Measurements from ENCODE around the gene GRAMD1C. TPM values are rescaled to one million over a fixed set of nuclear protein-coding genes. Genes with fewer than 3 reads are reported as not detected.

The GRAMD1C gene
- total RNA-seq (1 to 10 TPM in 1 of 2 donors, under 1 TPM in 1; 0.08 to 1.2 TPM), total RNA-seq (1.2 to 3.4 reads per million in 2 donors)

DNA sequence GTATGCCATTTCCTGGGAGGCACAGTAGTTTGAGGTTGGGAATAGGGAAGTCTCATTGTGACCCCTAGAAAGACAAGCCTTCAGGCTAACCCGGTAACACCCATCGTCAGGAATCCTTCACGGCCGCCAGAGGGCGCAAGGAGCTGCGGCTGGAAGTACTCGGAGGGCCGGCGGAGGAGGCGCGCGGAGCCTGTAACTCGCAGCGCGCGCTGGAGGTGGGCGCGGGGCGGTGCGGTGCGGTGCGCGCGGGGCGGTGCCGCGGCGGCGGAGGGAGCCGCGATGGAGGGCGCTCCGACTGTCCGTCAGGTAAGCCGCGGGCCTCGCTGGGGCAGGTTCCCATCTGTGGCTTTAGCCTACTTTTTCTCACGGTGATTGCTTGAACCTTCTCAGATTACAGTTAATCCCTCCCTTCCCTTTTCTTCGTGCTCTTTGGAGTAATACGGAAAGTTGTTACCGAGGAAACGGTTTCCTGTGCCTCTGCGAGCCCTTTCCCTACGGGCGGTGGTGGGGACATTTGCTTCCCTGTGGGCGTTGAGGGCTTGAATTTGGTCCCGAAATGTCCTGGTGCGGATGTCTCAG lies at the start of gene GRAMD1C:
Gene GRAMD1C, plus strand, starts transcription at position 158 of the 579 bp plus-strand sequence. Its CDS starts 122 bp downstream, at position 280.
- ATAC-seq = peak; percentile 100
- H3K27me3 Mint-ChIP-seq = peaks cover 16% of the 10 kb centered on the region
- peak within 1 kb of the TSS; percentile 16 for H3K27ac Mint-ChIP-seq
- peak; percentile 76 to 85 (median 79) for DNase-seq
- H3K4me1 Mint-ChIP-seq = peaks cover 13% of the 10 kb centered on the region
- H3K36me3 Mint-ChIP-seq (ENCODE audit: low read depth) = no peaks in the 10 kb centered on the region
- peak within 1 kb of the TSS; percentile 85 for H3K4me3 Mint-ChIP-seq
- H3K9me3 ChIP-seq (ENCODE audit: control insufficient read depth, low read length, poor library complexity, severe bottlenecking) = no peaks in the 10 kb centered on the region

DNA sequence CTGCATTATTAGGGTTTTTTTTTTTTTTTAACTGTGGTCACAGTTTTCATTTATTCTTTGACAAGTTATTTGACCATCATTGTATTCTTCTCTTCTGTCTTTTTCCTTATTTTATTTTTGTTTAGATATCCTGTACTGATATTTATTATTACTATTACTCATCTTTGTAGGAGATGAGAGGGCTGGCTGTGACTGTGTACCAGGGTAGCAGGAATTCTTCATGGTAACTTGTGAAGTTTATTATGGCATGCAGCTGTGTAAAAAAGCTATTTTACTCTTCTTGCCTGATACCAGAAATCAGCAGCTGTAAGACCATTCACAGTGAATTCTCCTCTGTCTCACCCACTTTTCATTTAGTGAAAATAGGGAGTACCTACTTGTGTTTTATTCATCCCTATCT lies 47.2 kb upstream of the GRAMD1C start:
- no peaks in the 10 kb centered on the region for H3K27me3 Mint-ChIP-seq
- peaks cover 3% of the 10 kb centered on the region for H3K4me1 Mint-ChIP-seq
- no peak overlapping the region for H3K4me3 Mint-ChIP-seq
- peaks cover 6% of the 10 kb centered on the region for H3K36me3 Mint-ChIP-seq (ENCODE audit: low read depth)
- H3K27ac Mint-ChIP-seq = no peak overlapping the region
- H3K9me3 ChIP-seq (ENCODE audit: control insufficient read depth, low read length, poor library complexity, severe bottlenecking) = no peaks in the 10 kb centered on the region
- ATAC-seq (no peak), DNase-seq (no peak)

DNA sequence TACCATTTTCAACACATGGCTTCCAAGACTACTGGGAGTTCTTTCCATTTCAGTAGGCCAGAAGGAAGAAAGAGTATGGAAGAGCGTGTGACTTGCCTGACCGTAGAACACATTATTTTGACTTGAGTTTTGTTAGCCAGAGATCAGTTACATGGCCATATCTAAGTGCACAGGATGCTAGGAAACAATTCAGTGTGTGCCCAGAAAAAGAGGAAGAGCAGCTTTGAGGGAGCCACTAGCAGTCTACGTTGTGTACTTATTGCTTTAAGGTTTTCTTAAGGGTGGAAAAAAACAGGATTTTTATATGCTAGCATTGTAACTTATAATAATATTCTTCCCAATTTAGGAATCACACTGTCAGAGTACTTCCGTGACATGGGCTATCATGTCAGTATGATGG lies 44.1 kb upstream of the GRAMD1C start:
- Mint-ChIP-seq H3K4me1 (peaks cover 3% of the 10 kb centered on the region), H3K27ac (no peak overlapping the region), H3K4me3 (no peak overlapping the region), H3K36me3 (ENCODE audit: low read depth) (peaks cover 2% of the 10 kb centered on the region), H3K27me3 (no peaks in the 10 kb centered on the region)
- no peak for ATAC-seq
- H3K9me3 ChIP-seq (ENCODE audit: control insufficient read depth, low read length, poor library complexity, severe bottlenecking) = no peaks in the 10 kb centered on the region
- DNase-seq = no peak

GRCh38 chr3:113795693-113796092 lies 42.9 kb upstream of the GRAMD1C start:
- H3K27ac Mint-ChIP-seq = no peak overlapping the region

GRCh38 chr3:113802795-113803455 lies 35.7 kb upstream of the GRAMD1C start:
- Mint-ChIP-seq H3K4me3 (no peak overlapping the region), H3K4me1 (no peaks in the 10 kb centered on the region), H3K36me3 (ENCODE audit: low read depth) (peaks cover 4% of the 10 kb centered on the region), H3K27me3 (no peaks in the 10 kb centered on the region), H3K27ac (peak overlapping the region; percentile 41)
- no peaks in the 10 kb centered on the region for H3K9me3 ChIP-seq (ENCODE audit: control insufficient read depth, low read length, poor library complexity, severe bottlenecking)
- ATAC-seq (no peak), DNase-seq (no peak)

More at GRCh38 chr3:113795693-113796092, 42.9 kb upstream of the GRAMD1C start:
- H3K4me3 Mint-ChIP-seq = no peak overlapping the region
- DNase-seq (no peak), ATAC-seq (no peak)
- peaks cover 3% of the 10 kb centered on the region for H3K4me1 Mint-ChIP-seq
- H3K27me3 Mint-ChIP-seq = no peaks in the 10 kb centered on the region
- H3K36me3 Mint-ChIP-seq (ENCODE audit: low read depth) = peaks cover 2% of the 10 kb centered on the region
- no peaks in the 10 kb centered on the region for H3K9me3 ChIP-seq (ENCODE audit: control insufficient read depth, low read length, poor library complexity, severe bottlenecking)

DNA sequence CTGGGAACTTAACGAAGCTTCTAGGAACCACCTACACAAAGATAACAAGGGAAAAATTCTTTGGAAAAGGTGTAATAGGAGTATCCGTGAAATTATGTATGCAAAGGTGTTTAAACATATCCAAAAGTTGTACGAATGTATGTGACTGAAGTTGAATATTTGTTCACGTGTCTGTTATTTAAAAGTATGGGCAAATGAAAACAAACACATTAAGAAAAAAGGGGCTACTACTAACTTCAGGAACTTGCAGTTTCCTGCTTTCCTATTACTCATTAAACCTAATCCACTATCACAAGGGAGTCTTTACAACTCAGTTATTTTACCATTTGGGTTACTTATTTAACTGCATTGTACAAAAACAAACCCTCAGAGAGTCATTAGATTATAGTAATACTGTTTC lies 33.9 kb upstream of the GRAMD1C start:
- Mint-ChIP-seq H3K27me3 (no peaks in the 10 kb centered on the region), H3K36me3 (ENCODE audit: low read depth) (peaks cover 8% of the 10 kb centered on the region), H3K4me1 (no peaks in the 10 kb centered on the region), H3K4me3 (no peak overlapping the region), H3K27ac (no peak overlapping the region)
- DNase-seq (no peak), ATAC-seq (no peak)
- H3K9me3 ChIP-seq (ENCODE audit: control insufficient read depth, low read length, poor library complexity, severe bottlenecking) = no peaks in the 10 kb centered on the region

GRCh38 chr3:113805249-113805648 lies 33.3 kb upstream of the GRAMD1C start:
- no peaks in the 10 kb centered on the region for H3K9me3 ChIP-seq (ENCODE audit: control insufficient read depth, low read length, poor library complexity, severe bottlenecking)
- Mint-ChIP-seq H3K36me3 (ENCODE audit: low read depth) (peaks cover 8% of the 10 kb centered on the region), H3K27ac (no peak overlapping the region), H3K4me3 (no peak overlapping the region), H3K27me3 (no peaks in the 10 kb centered on the region), H3K4me1 (no peaks in the 10 kb centered on the region)
- ATAC-seq (no peak), DNase-seq (no peak)

DNA sequence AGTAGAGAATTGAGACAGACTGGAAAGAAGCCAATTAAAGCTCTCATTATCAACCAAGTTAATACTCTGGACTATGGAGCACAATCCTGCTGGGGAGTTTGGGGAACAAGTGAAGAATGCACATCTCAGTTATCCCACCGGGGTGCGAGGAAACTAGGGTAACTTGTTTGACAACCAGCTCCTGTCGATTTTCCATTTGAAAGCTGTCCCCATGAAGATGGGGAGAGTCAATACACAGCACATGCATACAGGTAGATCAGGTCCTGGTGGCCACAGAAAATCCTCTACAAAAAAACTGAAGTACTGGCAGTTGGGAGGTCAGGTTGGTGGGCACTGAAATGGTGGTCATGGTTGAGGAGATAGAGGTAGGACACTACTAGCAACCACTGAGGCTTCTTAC lies 25.7 kb upstream of the GRAMD1C start:
- Mint-ChIP-seq H3K36me3 (ENCODE audit: low read depth) (peaks cover 4% of the 10 kb centered on the region), H3K27me3 (no peaks in the 10 kb centered on the region), H3K27ac (no peak overlapping the region), H3K4me3 (no peak overlapping the region), H3K4me1 (no peaks in the 10 kb centered on the region)
- ATAC-seq = no peak
- H3K9me3 ChIP-seq (ENCODE audit: control insufficient read depth, low read length, poor library complexity, severe bottlenecking) = no peaks in the 10 kb centered on the region
- no peak for DNase-seq

- H3K4me3 Mint-ChIP-seq = no peak overlapping the region
- H3K9me3 ChIP-seq (ENCODE audit: control insufficient read depth, low read length, poor library complexity, severe bottlenecking) = no peaks in the 10 kb centered on the region
- peaks cover 5% of the 10 kb centered on the region for H3K27me3 Mint-ChIP-seq
- no peaks in the 10 kb centered on the region for H3K36me3 Mint-ChIP-seq (ENCODE audit: low read depth)
- DNase-seq (no peak), ATAC-seq (no peak)
- no peak overlapping the region for H3K27ac Mint-ChIP-seq
- no peaks in the 10 kb centered on the region for H3K4me1 Mint-ChIP-seq
Measured at GRCh38 chr3:113819866-113820265, 18.7 kb upstream of the GRAMD1C start.

- no peaks in the 10 kb centered on the region for H3K9me3 ChIP-seq (ENCODE audit: control insufficient read depth, low read length, poor library complexity, severe bottlenecking)
- Mint-ChIP-seq H3K4me3 (no peak overlapping the region), H3K27ac (no peak overlapping the region), H3K27me3 (peaks cover 6% of the 10 kb centered on the region), H3K36me3 (ENCODE audit: low read depth) (no peaks in the 10 kb centered on the region), H3K4me1 (no peaks in the 10 kb centered on the region)
- ATAC-seq (no peak), DNase-seq (no peak)
Measured at GRCh38 chr3:113825090-113825489, 13.5 kb upstream of the GRAMD1C start.

- Mint-ChIP-seq H3K27ac (no peak overlapping the region), H3K36me3 (ENCODE audit: low read depth) (no peaks in the 10 kb centered on the region), H3K4me3 (no peak overlapping the region)
Measured at GRCh38 chr3:113828600-113828999, 10.0 kb upstream of the GRAMD1C start.

DNA sequence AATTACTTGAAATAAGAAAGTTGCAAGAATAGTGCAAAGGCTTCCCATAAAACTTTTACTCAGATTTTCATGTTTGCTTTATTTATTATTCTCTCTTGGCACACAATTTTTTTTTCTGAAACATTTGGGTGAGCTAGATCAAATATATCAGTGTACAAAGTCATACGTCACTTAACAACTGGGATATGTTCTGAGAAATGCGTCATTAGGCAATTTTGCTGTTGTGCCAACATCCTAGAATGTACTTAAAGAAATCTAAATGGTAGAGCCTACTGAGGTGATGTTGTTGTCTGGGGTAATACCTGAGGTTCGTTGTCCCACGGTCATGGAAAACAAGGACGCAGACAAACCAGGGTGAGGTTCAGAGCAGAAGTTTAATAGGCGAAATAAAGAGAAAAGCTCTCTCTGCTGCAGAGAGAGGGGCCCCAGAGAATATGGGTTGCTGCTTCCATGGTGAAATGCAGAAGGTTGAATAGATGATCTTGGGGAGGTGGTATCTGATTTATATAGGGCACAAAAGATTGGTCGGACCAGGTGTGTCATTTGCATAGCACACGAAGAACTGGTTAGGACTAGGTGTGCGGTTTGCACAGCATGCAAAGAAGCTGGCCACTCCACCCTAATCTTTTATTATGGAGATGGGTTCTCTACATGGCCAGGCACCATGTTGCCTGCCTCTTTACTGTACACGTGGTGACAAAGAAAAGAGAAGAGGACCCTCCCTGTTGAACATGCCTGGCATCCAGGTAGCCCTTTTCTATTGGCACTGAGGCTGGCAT lies 8.8 kb upstream of the GRAMD1C start:
- Mint-ChIP-seq H3K4me3 (no peak overlapping the region), H3K4me1 (no peaks in the 10 kb centered on the region), H3K36me3 (ENCODE audit: low read depth) (no peaks in the 10 kb centered on the region), H3K27me3 (peaks cover 3% of the 10 kb centered on the region), H3K27ac (no peak overlapping the region)
- H3K9me3 ChIP-seq (ENCODE audit: control insufficient read depth, low read length, poor library complexity, severe bottlenecking) = no peaks in the 10 kb centered on the region
- DNase-seq = no peak
- ATAC-seq = peak; percentile 28

More at GRCh38 chr3:113828600-113828999, 10.0 kb upstream of the GRAMD1C start:
- H3K9me3 ChIP-seq (ENCODE audit: control insufficient read depth, low read length, poor library complexity, severe bottlenecking) = no peaks in the 10 kb centered on the region
- H3K4me1 Mint-ChIP-seq = no peaks in the 10 kb centered on the region
- H3K27me3 Mint-ChIP-seq = peaks cover 6% of the 10 kb centered on the region
- DNase-seq (no peak), ATAC-seq (no peak)

DNA sequence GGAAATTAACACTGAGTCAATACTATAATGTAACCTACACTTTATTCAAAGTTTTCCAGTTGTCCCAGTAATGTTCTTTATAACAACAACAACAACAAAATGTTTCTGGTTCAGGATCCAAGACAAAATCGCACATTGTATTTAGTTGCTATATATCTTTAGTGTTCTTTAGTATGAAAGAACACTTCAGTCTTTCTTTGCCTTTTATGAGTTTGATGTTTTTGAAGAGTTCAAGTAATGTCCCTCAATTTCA lies 7.6 kb upstream of the GRAMD1C start:
- H3K9me3 ChIP-seq (ENCODE audit: control insufficient read depth, low read length, poor library complexity, severe bottlenecking) = no peaks in the 10 kb centered on the region
- peaks cover 7% of the 10 kb centered on the region for H3K27me3 Mint-ChIP-seq
- no peak overlapping the region for H3K27ac Mint-ChIP-seq
- H3K36me3 Mint-ChIP-seq (ENCODE audit: low read depth) = no peaks in the 10 kb centered on the region
- H3K4me1 Mint-ChIP-seq = peaks cover 4% of the 10 kb centered on the region
- H3K4me3 Mint-ChIP-seq = no peak overlapping the region
- ATAC-seq (no peak), DNase-seq (no peak)

Measured in T-helper 17 cell (primary cell).